ENCODE data around the gene CEBPB. TPM values are rescaled to one million over a fixed set of nuclear protein-coding genes. Genes with fewer than 3 reads are reported as not detected.
"Not testable (repeated sequence)": the region's sequence is repeated elsewhere in the genome, so short reads cannot be mapped to it uniquely, and the experiment has no call there.

CEBPB gene
- polyA plus RNA-seq, 1 donor (not counting 4 experiments of a cell fraction or from before 2014, with no cell fraction given): 15.8 TPM

DNA sequence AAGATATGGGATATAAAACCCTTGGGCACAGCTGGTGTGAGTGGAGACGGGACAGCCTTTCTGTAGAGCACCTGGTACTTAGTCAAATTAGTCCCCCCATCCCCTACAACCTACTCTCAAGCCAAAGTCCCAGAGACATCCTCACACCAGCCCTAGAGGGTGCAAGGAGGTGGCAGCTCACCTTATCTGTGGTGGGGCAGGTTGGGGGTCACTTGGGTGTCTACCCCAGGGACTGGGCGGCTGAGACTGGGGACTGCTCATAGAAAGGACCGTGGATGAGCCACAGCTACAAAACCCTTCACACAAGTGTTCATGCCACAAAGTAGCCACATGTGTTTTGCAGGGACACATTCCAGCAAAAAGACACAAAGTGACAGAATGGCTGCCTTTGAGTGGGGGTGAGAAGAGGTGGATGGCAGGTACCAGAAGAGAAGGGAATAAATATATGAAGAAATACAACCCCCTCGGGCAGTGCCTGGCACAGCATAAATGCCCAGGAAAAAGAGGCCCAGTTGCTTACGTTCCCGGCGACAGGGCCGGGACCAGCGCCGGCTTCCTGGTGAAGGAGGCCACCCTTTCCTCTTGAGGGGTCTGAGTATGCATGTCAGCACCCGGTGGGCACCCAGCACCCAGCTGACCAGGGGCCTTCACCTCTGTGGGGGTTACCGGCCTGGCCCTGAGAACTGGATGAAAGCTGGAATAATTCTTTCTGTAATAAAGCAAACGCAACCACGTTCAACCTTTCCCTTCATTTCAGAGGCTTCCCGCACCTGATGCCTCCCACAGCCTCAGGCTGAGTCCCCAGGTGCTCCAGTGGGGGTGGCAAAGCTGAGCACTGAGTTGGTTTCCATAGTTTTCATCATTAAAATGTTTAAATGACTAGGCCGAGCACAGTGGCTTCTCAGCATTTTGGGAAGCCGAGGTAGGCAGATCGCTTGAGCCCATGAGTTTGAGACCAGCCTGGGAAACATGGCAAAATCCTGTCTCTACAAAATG is 14.4 kb upstream of the CEBPB start:
- H4K20me1 ChIP-seq (ENCODE audit: control insufficient read depth, extremely low read depth, insufficient read depth, low read length): no peaks in the 10 kb centered on the region
- no peak overlapping the region for H3K4me3 ChIP-seq (ENCODE audit: control insufficient read depth in 2 of 3, extremely low read depth in 1 of 3, insufficient read depth in 2 of 3, low read depth in 1 of 3, low read length in 3 of 3)
- no peak overlapping the region for H3K4me2 ChIP-seq (ENCODE audit: control insufficient read depth, extremely low read depth, insufficient read depth, low read depth, low read length)
- H2AFZ ChIP-seq (ENCODE audit: control insufficient read depth, low read length): no peak overlapping the region
- dilution Hi-C loops (cut with MboI; ENCODE audit: extremely low pct_ligation_motif_present, low sequenced_read_pairs): no loop called here
- no peak for TF ChIP-seq EZH2 (IDR thresholded peaks at IDR 0.05; ENCODE audit: low read length)
- TF ChIP-seq, protein P1, sequence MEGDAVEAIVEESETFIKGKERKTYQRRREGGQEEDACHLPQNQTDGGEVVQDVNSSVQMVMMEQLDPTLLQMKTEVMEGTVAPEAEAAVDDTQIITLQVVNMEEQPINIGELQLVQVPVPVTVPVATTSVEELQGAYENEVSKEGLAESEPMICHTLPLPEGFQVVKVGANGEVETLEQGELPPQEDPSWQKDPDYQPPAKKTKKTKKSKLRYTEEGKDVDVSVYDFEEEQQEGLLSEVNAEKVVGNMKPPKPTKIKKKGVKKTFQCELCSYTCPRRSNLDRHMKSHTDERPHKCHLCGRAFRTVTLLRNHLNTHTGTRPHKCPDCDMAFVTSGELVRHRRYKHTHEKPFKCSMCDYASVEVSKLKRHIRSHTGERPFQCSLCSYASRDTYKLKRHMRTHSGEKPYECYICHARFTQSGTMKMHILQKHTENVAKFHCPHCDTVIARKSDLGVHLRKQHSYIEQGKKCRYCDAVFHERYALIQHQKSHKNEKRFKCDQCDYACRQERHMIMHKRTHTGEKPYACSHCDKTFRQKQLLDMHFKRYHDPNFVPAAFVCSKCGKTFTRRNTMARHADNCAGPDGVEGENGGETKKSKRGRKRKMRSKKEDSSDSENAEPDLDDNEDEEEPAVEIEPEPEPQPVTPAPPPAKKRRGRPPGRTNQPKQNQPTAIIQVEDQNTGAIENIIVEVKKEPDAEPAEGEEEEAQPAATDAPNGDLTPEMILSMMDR (optimal IDR thresholded peaks at IDR 0.05 in 1 of 3, IDR thresholded peaks at IDR 0.05 in 1 of 3, conservative IDR thresholded peaks at IDR 0.05 in 1 of 3; ENCODE audit: extremely low read depth in 1 of 3, insufficient read depth in 2 of 3, low read length in 3 of 3): no peak
- no peaks in the 10 kb centered on the region for H3K27me3 ChIP-seq (ENCODE audit: control insufficient read depth, extremely low read depth, insufficient read depth, low read length)
- no peaks in the 10 kb centered on the region for H3K9me3 ChIP-seq (ENCODE audit: control insufficient read depth, low read depth, low read length)
- no peaks in the 10 kb centered on the region for H3K4me1 ChIP-seq (ENCODE audit: control insufficient read depth, extremely low read depth, insufficient read depth, low read length)
- no peaks in the 10 kb centered on the region for H3K36me3 ChIP-seq (ENCODE audit: control insufficient read depth in 2 of 2, extremely low read depth in 1 of 2, insufficient read depth in 2 of 2, low read length in 2 of 2)
- no peaks in the 10 kb centered on the region for H3K9me1 ChIP-seq (ENCODE audit: control insufficient read depth, extremely low read depth, insufficient read depth, low read length)
- no peak for FAIRE-seq
- no peak overlapping the region for H3K27ac ChIP-seq (ENCODE audit: control insufficient read depth, insufficient read depth, low read length)
- H3K79me2 ChIP-seq (ENCODE audit: control insufficient read depth, insufficient read depth, low read length): no peaks in the 10 kb centered on the region
- no peak for DNase-seq (ENCODE audit: low read depth, low spot score)
- no peak overlapping the region for H3K9ac ChIP-seq (ENCODE audit: control insufficient read depth, extremely low read depth, insufficient read depth, low read length)

DNA sequence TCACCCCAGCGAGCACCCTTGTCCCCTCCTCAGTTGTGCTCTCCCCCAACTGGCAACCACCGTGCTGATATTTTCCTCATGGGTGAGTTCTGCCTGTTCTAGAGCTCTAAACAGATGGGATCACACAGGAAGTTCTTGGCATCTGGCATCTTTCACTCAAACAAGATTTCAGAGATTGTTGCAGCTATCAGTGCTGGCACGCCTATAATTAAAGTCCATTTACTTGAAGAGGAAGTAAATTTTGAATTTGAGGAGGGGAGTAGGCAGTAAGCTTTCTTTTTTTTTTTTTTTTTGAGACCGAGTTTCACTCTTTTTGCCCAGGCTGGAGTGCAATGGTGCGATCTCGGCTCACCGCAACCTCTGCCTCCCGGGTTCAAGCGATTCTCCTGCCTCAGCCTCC is 12.0 kb upstream of the CEBPB start:
- H3K4me2 ChIP-seq (ENCODE audit: control insufficient read depth, extremely low read depth, insufficient read depth, low read depth, low read length); DNase-seq (ENCODE audit: low read depth, low spot score); H3K36me3 ChIP-seq (ENCODE audit: control insufficient read depth in 2 of 2, extremely low read depth in 1 of 2, insufficient read depth in 2 of 2, low read length in 2 of 2); H3K79me2 ChIP-seq (ENCODE audit: control insufficient read depth, insufficient read depth, low read length); H2AFZ ChIP-seq (ENCODE audit: control insufficient read depth, low read length); H3K4me3 ChIP-seq (ENCODE audit: control insufficient read depth in 2 of 3, extremely low read depth in 1 of 3, insufficient read depth in 2 of 3, low read depth in 1 of 3, low read length in 3 of 3); dilution Hi-C loops (cut with MboI; ENCODE audit: extremely low pct_ligation_motif_present, low sequenced_read_pairs); H3K9me3 ChIP-seq (ENCODE audit: control insufficient read depth, low read depth, low read length); H3K27me3 ChIP-seq (ENCODE audit: control insufficient read depth, extremely low read depth, insufficient read depth, low read length); H3K9me1 ChIP-seq (ENCODE audit: control insufficient read depth, extremely low read depth, insufficient read depth, low read length); H3K27ac ChIP-seq (ENCODE audit: control insufficient read depth, insufficient read depth, low read length); H4K20me1 ChIP-seq (ENCODE audit: control insufficient read depth, extremely low read depth, insufficient read depth, low read length); FAIRE-seq; H3K4me1 ChIP-seq (ENCODE audit: control insufficient read depth, extremely low read depth, insufficient read depth, low read length); H3K9ac ChIP-seq (ENCODE audit: control insufficient read depth, extremely low read depth, insufficient read depth, low read length): not testable (repeated sequence)
